Thyroid gland (tissue), 4 donors: Measurements from ENCODE around the gene HPCAL1.

ENCODE experiments used
- CTCF ChIP-seq, 6 experiments: fragments of 200-600 bp in 3 of 6; fragments of 450-650 bp in 3 of 6; sonication (generic) in 3 of 6; IDR thresholded peaks; one replicate each; pipeline ENCODE4 v1.5.1; 2016 to 2019; ENCODE audit warnings: antibody characterized with exemption in 6 of 6, mild to moderate bottlenecking in 2 of 6, inconsistent platforms in 1 of 6, moderate library complexity in 1 of 6
- POLR2A ChIP-seq, 2 donors: fragments of 450-650 bp; IDR thresholded peaks; one replicate each; pipeline ENCODE4 v1.6.1; 2017; ENCODE audit warnings: antibody characterized with exemption in 2 of 2, mild to moderate bottlenecking in 2 of 2, moderate library complexity in 1 of 2

GRCh38 chr2:10363861-10364610, 61.3 kb downstream of the HPCAL1 start:
- no peak for TF ChIP-seq CTCF (IDR thresholded peaks at IDR 0.05)
- TF ChIP-seq POLR2A (IDR thresholded peaks at IDR 0.05): no peak
